Heart left ventricle (tissue), 16 donors: Measurements from ENCODE around the gene HES5. TPM values are rescaled to one million over a fixed set of nuclear protein-coding genes. Genes with fewer than 3 reads are reported as not detected.
A peak's percentile ranks its signal among the peaks of the same experiment; 100 is the strongest.

Source experiments
- ATAC-seq, 4 donors: fragments of 200-7000 bp; cut with Tn5 transposase; one replicate each; pipeline ENCODE4 v1.9.1; 2020 to 2022; ENCODE audit warnings: moderate library complexity in 4 of 4, mild to moderate bottlenecking in 3 of 4, moderate number of reproducible peaks in 1 of 4
- DNase-seq, 5 donors: peaks; one replicate each; pipeline ENCODE4 v3.0.0-alpha.2; 2020
- H3K27ac ChIP-seq, 12 donors: fragments of 200-600 bp; sonication (generic) in 4 of 12; one replicate each; pipeline versions ENCODE4 v1.5.0 to v1.8.0; 2016 to 2022; ENCODE audit warnings: mild to moderate bottlenecking in 2 of 12
- H3K27me3 ChIP-seq, 9 donors: fragments of 200-600 bp; sonication (generic) in 2 of 9; one replicate each; pipeline versions ENCODE4 v1.5.1 to v1.8.0; 2016 to 2022; ENCODE audit warnings: mild to moderate bottlenecking in 3 of 9
- H3K36me3 ChIP-seq, 9 donors: fragments of 200-600 bp; sonication (generic) in 2 of 9; one replicate each; pipeline versions ENCODE4 v1.5.0 to v1.8.0; 2018 to 2022; ENCODE audit warnings: mild to moderate bottlenecking in 2 of 9
- H3K4me1 ChIP-seq, 12 donors: fragments of 200-600 bp; sonication (generic) in 4 of 12; one replicate each; pipeline versions ENCODE4 v1.5.0 to v1.8.0; 2016 to 2022; ENCODE audit warnings: mild to moderate bottlenecking in 3 of 12
- H3K4me3 ChIP-seq, 12 donors: fragments of 200-600 bp; sonication (generic) in 4 of 12; one replicate each; pipeline versions ENCODE4 v1.5.0 to v1.8.0; 2017 to 2022; ENCODE audit warnings: mild to moderate bottlenecking in 9 of 12, moderate library complexity in 4 of 12
- H3K9me3 ChIP-seq, 12 donors: fragments of 200-600 bp; sonication (generic) in 4 of 12; one replicate each; pipeline versions ENCODE4 v1.5.0 to v1.8.0; 2016 to 2022; ENCODE audit warnings: mild to moderate bottlenecking in 1 of 12
- CTCF ChIP-seq, 12 donors: fragments of 200-600 bp; sonication (generic) in 4 of 12; IDR thresholded peaks; one replicate each; pipeline versions ENCODE4 v1.5.0 to v1.8.0; 2018 to 2022; ENCODE audit warnings: antibody characterized with exemption in 12 of 12, mild to moderate bottlenecking in 5 of 12
- POLR2A ChIP-seq, 2 donors: fragments of 450-650 bp; IDR thresholded peaks; one replicate each; pipeline ENCODE4 v1.6.1; 2017; ENCODE audit warnings: antibody characterized with exemption in 2 of 2, mild to moderate bottlenecking in 2 of 2, moderate library complexity in 2 of 2
- WGBS, 4 donors: extraction: QIAGEN DNeasy Blood & Tissue Kit in 2 of 4; methylation state at CpG; one replicate each; pipeline versions ENCODE4 v1.1.5 to v1.1.7; 2013 to 2018; 5-methylcytosine and 5-hydroxymethylcytosine counted together
- intact Hi-C, 10 donors: fragments of 100-400 bp; cut with DNase I; formaldehyde crosslinking; loops; one replicate each; pipeline versions ENCODE4 v1.11.1 to v1.14.2; 2022
- polyA plus RNA-seq, 2 donors: library from polyadenylated mRNA; stranded (reverse); fragments of 200-250 nt; gene quantifications; one replicate each; pipeline ENCODE4 v1.2.3, GENCODE V29; 2013
- total RNA-seq, 9 donors: library from RNA; depleted of rRNA in 2 of 9; stranded (reverse); fragments of >200 nt in 2 of 9; fragmentation: NEBNext Ultra II Directional in 3 of 9; extraction: Animal tissue kit (Norgen Biotek cat#: 25700) in 3 of 9; gene quantifications; one replicate each; pipeline versions ENCODE4 v1.1.0 to v1.2.4, GENCODE V29; 2016 to 2023
- donor health status: ischemic (EF 13 %, LVEDD 7.1; RV severe dilation, severe dysfunction).
- donor health status: healthy with polysubstance abuse.
- donor health status: DM: no; HTN: yes; CAD: no.
- donor health status: DM: no; HTN: no; CAD: no.
- donor health status: ischemic (EF 25% LVEDD 6.9; RV normal size, moderate dysfunction).
- donor health status: ischemic (EF 25% LVEDD 5.7; RV mildly dilated, moderate dysfunction).
- donor health status: healthy.
- donor health status: DM: yes; HTN: yes; CAD: no.
- donor health status: ischemic (EF 35%, LVEDD 5.7; RV mildly dilated, moderate dysfunction).
- donor health status: nonischemic (EF 11% LVEDD 7.7; RV severe dilation, severe dysfunction).
- donor health status: DM: yes; HTN: yes; CAD: no.
- donor health status: PGD.
- donor health status: ischemic (EF 29% LVEDD 5.4; RV normal size, mild dysfunction).
- donor health status: nonischemic (EF 23%, LVEDD 6.1; RV moderate dilation, normal function).

HES5 gene
- total and polyA plus RNA-seq, 11 donors: 0.42 to 2.0 (median 1.2) TPM

- Histone ChIP-seq H3K4me1 (peaks cover 19 to 73% (median 56%) of the 10 kb centered on the region in 12 donors), H3K4me3 (peak overlapping the region in 11 of 12 donors; percentile 31 to 86 (median 58)), H3K27ac (peak overlapping the region; percentile 87 to 99 (median 96)), H3K9me3 (no peaks in the 10 kb centered on the region), H3K27me3 (no peaks in the 10 kb centered on the region), H3K36me3 (no peaks in the 10 kb centered on the region)
- WGBS, 4 donors: 17 to 23% (median 21%) methylated on average over 11 to 27 of the region's 27 CpGs
- DNase-seq (peak in 1 of 5 donors; percentile 48), ATAC-seq (no peak)
- no peak for TF ChIP-seq POLR2A (IDR thresholded peaks at IDR 0.05)
- TF ChIP-seq CTCF (IDR thresholded peaks at IDR 0.05): no peak
- intact Hi-C loops: loop anchor here (1.0 to 10.0 kb wide), 13 partner anchors 17 to 363 kb away; partner anchors contain the start of genes FAAP20 (in 2 of the 10), PRXL2B (in 2 of the 10), HES5 (in 1 of the 10) and PANK4 (in 1 of the 10)
Measured at GRCh38 chr1:2547210-2548067, 17.4 kb upstream of the HES5 start.

GRCh38 chr1:2546515-2547209 lies 16.6 kb upstream of the HES5 start:
- no peaks in the 10 kb centered on the region for H3K9me3 ChIP-seq
- TF ChIP-seq CTCF (IDR thresholded peaks at IDR 0.05) (peak in 2 of 12 donors; percentile 10 to 16), POLR2A (IDR thresholded peaks at IDR 0.05) (peak in 1 of 2 donors; percentile 56)
- H3K27ac ChIP-seq: peak overlapping the region; percentile 87 to 99 (median 96)
- intact Hi-C loops: loop anchor here in 7 of 10 donors (1.0 to 10.0 kb wide), 8 partner anchors 16 to 362 kb away; partner anchors contain the start of genes FAAP20 (in 2 of the 7), HES5 (in 1 of the 7) and PRXL2B (in 1 of the 7)
- no peaks in the 10 kb centered on the region for H3K36me3 ChIP-seq
- peak; percentile 19 to 72 (median 66) for ATAC-seq
- WGBS, 4 donors: 0 to 3% (median 2%) methylated on average over 5 to 52 of the region's 52 CpGs
- DNase-seq: peak; percentile 87 to 92 (median 89)
- peaks cover 22 to 78% (median 58%) of the 10 kb centered on the region in 12 donors for H3K4me1 ChIP-seq
- H3K4me3 ChIP-seq: peak overlapping the region; percentile 22 to 86 (median 58)
- H3K27me3 ChIP-seq: peaks cover 0 to 5% (median 0%) of the 10 kb centered on the region in 9 donors

GRCh38 chr1:2545754-2546514 lies 15.9 kb upstream of the HES5 start:
- Histone ChIP-seq H3K27ac (peak overlapping the region; percentile 87 to 99 (median 96)), H3K27me3 (peaks cover 0 to 8% (median 2%) of the 10 kb centered on the region in 9 donors), H3K9me3 (no peaks in the 10 kb centered on the region), H3K4me1 (peaks cover 23 to 84% (median 63%) of the 10 kb centered on the region in 12 donors), H3K36me3 (no peaks in the 10 kb centered on the region), H3K4me3 (peak overlapping the region; percentile 22 to 86 (median 58))
- intact Hi-C loops: loop anchor here in 7 of 10 donors (1.0 to 10.0 kb wide), 8 partner anchors 15 to 361 kb away; partner anchors contain the start of genes FAAP20 (in 2 of the 7), HES5 (in 1 of the 7) and PRXL2B (in 1 of the 7)
- DNase-seq (peak; percentile 91 to 95 (median 92)), ATAC-seq (peak; percentile 53 to 66 (median 58))
- TF ChIP-seq CTCF (IDR thresholded peaks at IDR 0.05) (no peak), POLR2A (IDR thresholded peaks at IDR 0.05) (peak in 1 of 2 donors; percentile 28)
- 4 to 40% (median 8%) methylated on average over 1 to 38 of the region's 43 CpGs for WGBS, 4 donors
